Measurements from ENCODE around the gene SYNE1. TPM values are rescaled to one million over a fixed set of nuclear protein-coding genes. Genes with fewer than 3 reads are reported as not detected.

SYNE1 gene
- total RNA-seq, 2 experiments from 2014 or later = 74.6 to 140 TPM

GRCh38 chr6:152540381-152540780 lies 96.8 kb downstream of the SYNE1 start:
- H3K27ac ChIP-seq (ENCODE audit: low read depth, low read length, poor library complexity, severe bottlenecking) = no peak overlapping the region
- no peak overlapping the region for H3K4me2 ChIP-seq (ENCODE audit: low read length)
- no peaks in the 10 kb centered on the region for H3K79me2 ChIP-seq (ENCODE audit: insufficient read depth, low read depth, low read length)
- no peaks in the 10 kb centered on the region for H3K9me2 ChIP-seq (ENCODE audit: insufficient read depth, low read length)
- no peaks in the 10 kb centered on the region for H3K9me3 ChIP-seq (ENCODE audit: low read length)
- no peak overlapping the region for H2AFZ ChIP-seq (ENCODE audit: low read length)
- BruUV-seq (replicated peaks) = no TSS peak
- H3K36me3 ChIP-seq (ENCODE audit: insufficient read depth, low read length) = no peaks in the 10 kb centered on the region
- POLR2A ChIA-PET = no interaction called here
- H4K20me1 ChIP-seq (ENCODE audit: insufficient read depth, low read length) = no peaks in the 10 kb centered on the region
- no peak for TF ChIP-seq CTCF (conservative IDR thresholded peaks at IDR 0.05; ENCODE audit: low read length)
- H3K4me1 ChIP-seq (ENCODE audit: insufficient read depth, low read length, poor library complexity, severe bottlenecking) = no peaks in the 10 kb centered on the region
- DNase-seq (ENCODE audit: low spot score) = no peak
- intact Hi-C loops (cut with micrococcal nuclease; ENCODE audit: unreplicated experiment) = no loop called here
- CTCF ChIA-PET (ENCODE audit: unreplicated experiment) = no interaction called here
- no peak overlapping the region for H3K4me3 ChIP-seq (ENCODE audit: low read depth, low read length, poor library complexity, severe bottlenecking)

- H3K9me2 ChIP-seq (ENCODE audit: insufficient read depth, low read length) = no peaks in the 10 kb centered on the region
- no peak overlapping the region for H3K27ac ChIP-seq (ENCODE audit: low read depth, low read length, poor library complexity, severe bottlenecking)
- BruUV-seq (replicated peaks) = no TSS peak
- no peaks in the 10 kb centered on the region for H3K79me2 ChIP-seq (ENCODE audit: insufficient read depth, low read depth, low read length)
- intact Hi-C loops (cut with micrococcal nuclease; ENCODE audit: unreplicated experiment) = no loop called here
- H2AFZ ChIP-seq (ENCODE audit: low read length) = no peak overlapping the region
- H3K4me3 ChIP-seq (ENCODE audit: low read depth, low read length, poor library complexity, severe bottlenecking) = no peak overlapping the region
- no peak for DNase-seq (ENCODE audit: low spot score)
- H4K20me1 ChIP-seq (ENCODE audit: insufficient read depth, low read length) = no peaks in the 10 kb centered on the region
- H3K4me1 ChIP-seq (ENCODE audit: insufficient read depth, low read length, poor library complexity, severe bottlenecking) = no peaks in the 10 kb centered on the region
- H3K36me3 ChIP-seq (ENCODE audit: insufficient read depth, low read length) = no peaks in the 10 kb centered on the region
- no peaks in the 10 kb centered on the region for H3K9me3 ChIP-seq (ENCODE audit: low read length)
- CTCF ChIA-PET (ENCODE audit: unreplicated experiment) = no interaction called here
- TF ChIP-seq EZH2phosphoT487 (IDR thresholded peaks at IDR 0.05; ENCODE audit: borderline replicate concordance, low read depth, low read length) (no peak), CTCF (conservative IDR thresholded peaks at IDR 0.05; ENCODE audit: low read length) (no peak)
- no peak overlapping the region for H3K4me2 ChIP-seq (ENCODE audit: low read length)
- POLR2A ChIA-PET = interaction anchor here (0.5 to 0.6 kb wide), 2 partner anchors 23 to 52 kb away, joined by 3 read pairs; no protein-coding TSS in a partner anchor
Measured at GRCh38 chr6:152534541-152534940, 102.6 kb downstream of the SYNE1 start.

DNA sequence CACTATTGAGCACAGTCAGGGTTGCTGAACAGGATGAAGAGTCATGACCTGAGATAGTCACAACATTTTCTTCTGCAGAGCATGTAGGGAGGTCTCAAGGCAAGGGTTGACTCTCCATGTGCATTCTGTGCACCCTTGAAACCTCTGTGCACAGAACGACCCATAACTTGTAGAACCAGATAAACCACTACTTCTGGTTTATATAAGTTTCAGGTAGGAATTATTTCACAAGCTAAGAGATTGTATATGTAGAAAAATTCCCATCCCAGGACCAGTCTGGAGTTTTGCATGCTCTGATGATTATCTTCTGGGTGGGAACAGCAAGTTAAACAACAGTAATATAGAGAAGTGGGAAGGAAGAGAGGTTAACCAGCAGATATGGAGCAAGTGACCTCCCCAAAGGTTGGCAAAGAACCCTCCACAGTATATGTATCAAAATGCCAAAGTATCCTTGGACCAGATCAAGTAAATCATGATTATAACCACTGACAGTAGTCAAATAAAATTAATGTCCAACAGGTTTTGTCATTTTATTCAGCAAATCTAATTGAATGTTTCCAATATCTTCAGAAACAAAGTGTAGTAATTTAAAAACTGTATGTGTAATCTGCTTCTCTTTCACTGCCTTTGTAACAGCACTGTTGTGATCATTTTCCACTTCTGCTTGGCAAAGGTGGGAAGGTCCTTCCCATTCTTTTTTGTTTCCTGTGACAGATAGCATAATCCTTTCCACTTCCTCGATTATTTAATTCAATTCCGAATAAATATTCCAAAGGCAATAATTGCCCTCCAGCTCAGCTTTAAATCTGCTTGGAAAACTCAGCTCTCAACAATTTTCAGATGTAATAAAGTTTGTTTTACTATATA lies 104.4 kb downstream of the SYNE1 start:
- ChIA-PET CTCF (ENCODE audit: unreplicated experiment) (no interaction called here), POLR2A (interaction anchor here (0.6 kb wide), 1 partner anchor 227 kb away, joined by 3 read pairs; no protein-coding TSS in a partner anchor)
- no peak for DNase-seq (ENCODE audit: low spot score)
- H3K27ac ChIP-seq (ENCODE audit: low read depth, low read length, poor library complexity, severe bottlenecking) = no peak overlapping the region
- intact Hi-C loops (cut with micrococcal nuclease; ENCODE audit: unreplicated experiment) = no loop called here
- H3K79me2 ChIP-seq (ENCODE audit: insufficient read depth, low read depth, low read length) = no peaks in the 10 kb centered on the region
- no peaks in the 10 kb centered on the region for H3K9me2 ChIP-seq (ENCODE audit: insufficient read depth, low read length)
- BruUV-seq (replicated peaks) = no TSS peak
- no peaks in the 10 kb centered on the region for H4K20me1 ChIP-seq (ENCODE audit: insufficient read depth, low read length)
- no peak overlapping the region for H3K4me3 ChIP-seq (ENCODE audit: low read depth, low read length, poor library complexity, severe bottlenecking)
- no peaks in the 10 kb centered on the region for H3K9me3 ChIP-seq (ENCODE audit: low read length)
- H3K4me2 ChIP-seq (ENCODE audit: low read length) = no peak overlapping the region
- H3K4me1 ChIP-seq (ENCODE audit: insufficient read depth, low read length, poor library complexity, severe bottlenecking) = no peaks in the 10 kb centered on the region
- H3K36me3 ChIP-seq (ENCODE audit: insufficient read depth, low read length) = no peaks in the 10 kb centered on the region
- no peak for TF ChIP-seq EZH2phosphoT487 (IDR thresholded peaks at IDR 0.05; ENCODE audit: borderline replicate concordance, low read depth, low read length)
- no peak for TF ChIP-seq CTCF (conservative IDR thresholded peaks at IDR 0.05; ENCODE audit: low read length)
- no peak overlapping the region for H2AFZ ChIP-seq (ENCODE audit: low read length)

Measured in OCI-LY7 (cell line).